ENCODE data around the gene TADA3.

Gene TADA3

GRCh38 chr3:9793161-9793781 lies 998 bp upstream of the TADA3 start:
- H3K79me2 ChIP-seq (ENCODE audit: control insufficient read depth, low read length), result peaks cover 76% of the 10 kb centered on the region
- peaks cover 40% of the 10 kb centered on the region for H3K4me1 ChIP-seq (ENCODE audit: control insufficient read depth, low read length)
- H3K9me2 ChIP-seq (replicated peaks; ENCODE audit: control insufficient read depth, low read length), result no peaks in the 10 kb centered on the region
- peak overlapping the region; percentile 98 for H3K4me3 ChIP-seq (ENCODE audit: low read length)
- H3K36me3 ChIP-seq (ENCODE audit: control insufficient read depth, low read length), result peaks cover 80% of the 10 kb centered on the region
- H4K20me1 ChIP-seq (ENCODE audit: control insufficient read depth, insufficient read depth, low read depth, low read length), result peaks cover 25% of the 10 kb centered on the region
- no peaks in the 10 kb centered on the region for H3K9me3 ChIP-seq (ENCODE audit: control insufficient read depth, insufficient read depth, low read length)
- peaks cover 25% of the 10 kb centered on the region for H3F3A ChIP-seq (ENCODE audit: control insufficient read depth, insufficient read depth)
- H3K27ac ChIP-seq (ENCODE audit: low read depth, low read length), result peak overlapping the region; percentile 79
- H3K27me3 ChIP-seq (ENCODE audit: control insufficient read depth, low read length), result no peaks in the 10 kb centered on the region
- peak overlapping the region; percentile 82 for H3K4me2 ChIP-seq (ENCODE audit: low read length)
- TF ChIP-seq CTCF (IDR thresholded peaks at IDR 0.05; ENCODE audit: low read depth, low read length, poor library complexity, severe bottlenecking) (no peak), EZH2phosphoT487 (IDR thresholded peaks at IDR 0.05; ENCODE audit: borderline replicate concordance, low read length) (no peak)

- no peaks in the 10 kb centered on the region for H3K9me3 ChIP-seq (ENCODE audit: control insufficient read depth, insufficient read depth, low read length)
- no peaks in the 10 kb centered on the region for H3K9me2 ChIP-seq (replicated peaks; ENCODE audit: control insufficient read depth, low read length)
- H4K20me1 ChIP-seq (ENCODE audit: control insufficient read depth, insufficient read depth, low read depth, low read length), result peaks cover 16% of the 10 kb centered on the region
- H3K4me2 ChIP-seq (ENCODE audit: low read length), result peak overlapping the region; percentile 82
- peaks cover 29% of the 10 kb centered on the region for H3F3A ChIP-seq (ENCODE audit: control insufficient read depth, insufficient read depth)
- TF ChIP-seq CTCF (IDR thresholded peaks at IDR 0.05; ENCODE audit: low read depth, low read length, poor library complexity, severe bottlenecking), result no peak
- TF ChIP-seq EZH2phosphoT487 (IDR thresholded peaks at IDR 0.05; ENCODE audit: borderline replicate concordance, low read length), result no peak
- H3K27me3 ChIP-seq (ENCODE audit: control insufficient read depth, low read length), result no peaks in the 10 kb centered on the region
- peaks cover 40% of the 10 kb centered on the region for H3K4me1 ChIP-seq (ENCODE audit: control insufficient read depth, low read length)
- H3K36me3 ChIP-seq (ENCODE audit: control insufficient read depth, low read length), result peaks cover 76% of the 10 kb centered on the region
- H3K4me3 ChIP-seq (ENCODE audit: low read length), result peak overlapping the region; percentile 98
- H3K79me2 ChIP-seq (ENCODE audit: control insufficient read depth, low read length), result peaks cover 63% of the 10 kb centered on the region
- peak overlapping the region; percentile 79 for H3K27ac ChIP-seq (ENCODE audit: low read depth, low read length)
These were observed 376 bp downstream of the TADA3 start for GRCh38 chr3:9791790-9792404.

- peaks cover 15% of the 10 kb centered on the region for H4K20me1 ChIP-seq (ENCODE audit: control insufficient read depth, insufficient read depth, low read depth, low read length)
- H3K4me2 ChIP-seq (ENCODE audit: low read length), result peak overlapping the region; percentile 82
- peaks cover 77% of the 10 kb centered on the region for H3K36me3 ChIP-seq (ENCODE audit: control insufficient read depth, low read length)
- no peak overlapping the region for H3K27ac ChIP-seq (ENCODE audit: low read depth, low read length)
- H3K9me2 ChIP-seq (replicated peaks; ENCODE audit: control insufficient read depth, low read length), result no peaks in the 10 kb centered on the region
- peaks cover 38% of the 10 kb centered on the region for H3K4me1 ChIP-seq (ENCODE audit: control insufficient read depth, low read length)
- peaks cover 55% of the 10 kb centered on the region for H3K79me2 ChIP-seq (ENCODE audit: control insufficient read depth, low read length)
- no peak for TF ChIP-seq CTCF (IDR thresholded peaks at IDR 0.05; ENCODE audit: low read depth, low read length, poor library complexity, severe bottlenecking)
- TF ChIP-seq EZH2phosphoT487 (IDR thresholded peaks at IDR 0.05; ENCODE audit: borderline replicate concordance, low read length), result no peak
- peaks cover 26% of the 10 kb centered on the region for H3F3A ChIP-seq (ENCODE audit: control insufficient read depth, insufficient read depth)
- H3K4me3 ChIP-seq (ENCODE audit: low read length), result peak overlapping the region; percentile 98
- no peaks in the 10 kb centered on the region for H3K27me3 ChIP-seq (ENCODE audit: control insufficient read depth, low read length)
- no peaks in the 10 kb centered on the region for H3K9me3 ChIP-seq (ENCODE audit: control insufficient read depth, insufficient read depth, low read length)
These were observed 1.1 kb downstream of the TADA3 start for GRCh38 chr3:9791127-9791526.

Data from DOHH2 (cell line).